Gastrocnemius medialis (tissue), 4 donors: Measurements from ENCODE around the gene SIK2. TPM values are rescaled to one million over a fixed set of nuclear protein-coding genes. Genes with fewer than 3 reads are reported as not detected.
A peak's percentile ranks its signal among the peaks of the same experiment; 100 is the strongest.
"Not testable (repeated sequence)": the region's sequence is repeated elsewhere in the genome, so short reads cannot be mapped to it uniquely, and the experiment has no call there.

Experiments
- ATAC-seq, 2 donors: fragments of 150-250 bp; one replicate each; pipeline ENCODE4 v1.9.1; 2016
- DNase-seq, 2 donors: peaks; one replicate each; pipeline ENCODE4 v3.0.0-alpha.2; 2019
- H3K27ac ChIP-seq, 4 donors: fragments of 200-600 bp; sonication (generic); 1 replicate in 1 of 4; 2 replicates in 3 of 4; pipeline ENCODE4 v1.5.1; 2016 to 2018; ENCODE audit warnings: mild to moderate bottlenecking in 2 of 4, moderate library complexity in 1 of 4
- H3K27me3 ChIP-seq, 3 donors: fragments of 200-600 bp; sonication (generic) in 2 of 3; 1 replicate in 1 of 3; 2 replicates in 2 of 3; pipeline versions ENCODE4 v1.5.1 to v1.6.0; 2016 to 2019; ENCODE audit warnings: mild to moderate bottlenecking in 1 of 3, moderate library complexity in 1 of 3
- H3K36me3 ChIP-seq, 2 donors: fragments of 200-600 bp; sonication (generic) in 1 of 2; one replicate each; pipeline ENCODE4 v1.5.1; 2017 to 2018
- H3K4me1 ChIP-seq, 2 donors: fragments of 200-600 bp; sonication (generic) in 1 of 2; one replicate each; pipeline ENCODE4 v1.5.1; 2016 to 2017; ENCODE audit warnings: mild to moderate bottlenecking in 2 of 2
- H3K4me3 ChIP-seq, 4 donors: fragments of 200-600 bp; sonication (generic) in 3 of 4; 1 replicate in 1 of 4; 2 replicates in 3 of 4; pipeline ENCODE4 v1.5.1; 2016 to 2019; ENCODE audit warnings: mild to moderate bottlenecking in 2 of 4
- H3K9me3 ChIP-seq, 3 donors: fragments of 200-600 bp; sonication (generic) in 2 of 3; 1 replicate in 1 of 3; 2 replicates in 2 of 3; pipeline ENCODE4 v1.5.1; 2016 to 2019
- POLR2A ChIP-seq, 2 donors: fragments of 450-650 bp; IDR thresholded peaks; one replicate each; pipeline ENCODE4 v1.6.1; 2017; ENCODE audit warnings: antibody characterized with exemption in 2 of 2, mild to moderate bottlenecking in 2 of 2, moderate library complexity in 2 of 2
- in situ Hi-C, 4 donors: fragments of 200-750 bp; cut with MboI; loops; one replicate each; pipeline versions ENCODE4 v1.15.0 to v1.8.0; 2017; ENCODE audit warnings: low sequenced_read_pairs in 4 of 4
- intact Hi-C: fragments of 100-400 bp; cut with DNase I; formaldehyde crosslinking; loops from one replicate; pipeline ENCODE4 v1.15.1; 2023; ENCODE audit warnings: low total_unique reads
- total RNA-seq, 4 donors: library from RNA; depleted of rRNA; stranded (reverse); fragments of >200 nt; gene quantifications; one replicate each; pipeline versions ENCODE4 v1.1.0 to v1.2.3, GENCODE V29; 2016
- TF ChIP-seq, protein P1 (sequence below), 5 experiments: fragments of 450-650 bp in 3 of 5; fragments of 200-600 bp in 2 of 5; sonication (generic) in 2 of 5; IDR thresholded peaks in 4 of 5; conservative IDR thresholded peaks in 1 of 5; 1 replicate in 4 of 5; 2 replicates in 1 of 5; pipeline ENCODE4 v1.5.1; 2016 to 2019; ENCODE audit warnings: antibody characterized with exemption in 5 of 5, mild to moderate bottlenecking in 3 of 5, moderate library complexity in 3 of 5

The SIK2 gene
- total RNA-seq, 4 donors from 2014 or later: 16.5 to 98.7 (median 43.8) TPM

DNA sequence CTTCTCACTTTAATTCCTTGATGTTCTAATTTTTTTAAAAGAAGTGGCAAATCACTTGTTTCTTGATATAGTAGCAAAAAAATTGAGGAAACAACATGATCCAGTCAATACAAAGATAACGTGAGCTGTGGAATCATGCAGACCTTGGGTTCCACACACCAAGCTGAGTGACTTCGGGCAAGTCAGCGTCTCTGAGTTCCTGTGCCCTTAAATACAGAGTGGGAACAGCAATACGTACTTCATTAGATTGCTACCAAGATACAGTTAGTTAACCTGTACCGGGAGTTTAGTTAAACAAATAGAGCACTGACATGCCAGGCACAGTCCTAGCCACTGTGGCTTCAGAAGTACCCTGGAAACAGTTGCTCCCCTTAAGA is 105.4 kb downstream of the SIK2 start:
- Histone ChIP-seq H3K27me3 (no peaks in the 10 kb centered on the region), H3K4me3 (no peak overlapping the region), H3K27ac (peak overlapping the region; percentile 42 to 67 (median 50)), H3K36me3 (peaks cover 0 to 41% of the 10 kb centered on the region in 2 donors), H3K4me1 (peaks cover 21% of the 10 kb centered on the region in 2 donors), H3K9me3 (no peaks in the 10 kb centered on the region)
- ATAC-seq (no peak), DNase-seq (no peak)
- TF ChIP-seq, protein P1, sequence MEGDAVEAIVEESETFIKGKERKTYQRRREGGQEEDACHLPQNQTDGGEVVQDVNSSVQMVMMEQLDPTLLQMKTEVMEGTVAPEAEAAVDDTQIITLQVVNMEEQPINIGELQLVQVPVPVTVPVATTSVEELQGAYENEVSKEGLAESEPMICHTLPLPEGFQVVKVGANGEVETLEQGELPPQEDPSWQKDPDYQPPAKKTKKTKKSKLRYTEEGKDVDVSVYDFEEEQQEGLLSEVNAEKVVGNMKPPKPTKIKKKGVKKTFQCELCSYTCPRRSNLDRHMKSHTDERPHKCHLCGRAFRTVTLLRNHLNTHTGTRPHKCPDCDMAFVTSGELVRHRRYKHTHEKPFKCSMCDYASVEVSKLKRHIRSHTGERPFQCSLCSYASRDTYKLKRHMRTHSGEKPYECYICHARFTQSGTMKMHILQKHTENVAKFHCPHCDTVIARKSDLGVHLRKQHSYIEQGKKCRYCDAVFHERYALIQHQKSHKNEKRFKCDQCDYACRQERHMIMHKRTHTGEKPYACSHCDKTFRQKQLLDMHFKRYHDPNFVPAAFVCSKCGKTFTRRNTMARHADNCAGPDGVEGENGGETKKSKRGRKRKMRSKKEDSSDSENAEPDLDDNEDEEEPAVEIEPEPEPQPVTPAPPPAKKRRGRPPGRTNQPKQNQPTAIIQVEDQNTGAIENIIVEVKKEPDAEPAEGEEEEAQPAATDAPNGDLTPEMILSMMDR (IDR thresholded peaks at IDR 0.05 in 4 of 5, conservative IDR thresholded peaks at IDR 0.05 in 1 of 5): no peak
- no peak for TF ChIP-seq POLR2A (IDR thresholded peaks at IDR 0.05)
- in situ Hi-C loops (no loop called here), intact Hi-C loops (no loop called here)

DNA sequence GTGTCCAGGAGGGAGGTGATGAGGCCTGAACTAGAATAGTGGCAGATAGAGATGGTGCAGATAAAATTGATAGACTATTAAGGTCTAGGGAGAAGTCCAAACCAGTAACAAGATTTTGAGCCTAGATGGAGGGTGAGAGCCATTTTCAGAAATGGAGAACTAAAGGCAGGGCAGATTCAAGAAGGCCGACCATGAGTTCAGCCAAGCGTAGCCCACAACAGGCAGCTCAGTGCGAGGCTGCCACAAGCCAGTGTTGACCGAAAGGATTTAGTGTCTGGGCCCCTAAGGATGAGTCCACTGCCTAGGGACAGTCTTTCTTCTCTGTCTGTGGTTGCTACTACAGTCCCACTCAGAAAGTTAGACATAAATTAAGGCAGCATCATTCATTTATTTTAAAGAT is 112.3 kb downstream of the SIK2 start:
- Histone ChIP-seq H3K27me3 (no peaks in the 10 kb centered on the region), H3K36me3 (peaks cover 0 to 13% of the 10 kb centered on the region in 2 donors), H3K9me3 (no peaks in the 10 kb centered on the region), H3K27ac (peak overlapping the region; percentile 17 to 55 (median 30)), H3K4me3 (no peak overlapping the region), H3K4me1 (peaks cover 26 to 29% of the 10 kb centered on the region in 2 donors)
- ATAC-seq (no peak), DNase-seq (no peak)
- in situ Hi-C loops: no loop called here
- intact Hi-C loops: no loop called here
- no peak for TF ChIP-seq POLR2A (IDR thresholded peaks at IDR 0.05)
- TF ChIP-seq, protein P1 (IDR thresholded peaks at IDR 0.05 in 4 of 5, conservative IDR thresholded peaks at IDR 0.05 in 1 of 5): no peak

DNA sequence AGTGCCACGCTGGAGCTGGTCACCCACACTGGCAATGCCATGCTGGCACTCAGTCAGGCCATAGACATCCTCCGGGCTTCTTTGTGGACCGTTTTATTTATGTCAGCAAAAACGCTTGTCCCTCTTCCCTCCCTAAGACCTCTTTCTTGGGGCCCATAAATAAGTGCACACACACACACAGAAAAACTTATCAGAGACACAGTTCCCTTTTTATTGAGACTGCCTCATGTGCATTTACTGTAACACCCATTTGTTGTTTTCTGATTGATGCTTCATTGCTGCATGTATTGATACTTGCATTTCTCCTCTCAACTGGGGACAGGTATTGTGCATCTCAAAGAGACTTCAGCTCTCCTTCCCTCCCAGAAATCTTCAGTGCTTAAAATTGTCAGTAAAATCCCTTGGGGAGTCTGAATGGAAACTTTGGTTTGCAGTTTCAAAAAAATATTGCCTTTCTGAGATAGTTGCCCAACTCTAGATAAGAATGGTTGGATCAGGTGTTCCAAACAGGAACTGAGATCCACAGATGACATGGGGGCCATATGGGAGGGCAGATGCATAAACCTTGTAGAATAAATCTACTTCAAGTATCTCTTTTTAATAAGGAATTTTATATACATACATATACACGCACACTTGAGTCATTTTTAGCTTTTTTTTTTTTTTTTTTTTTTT is 113.0 kb downstream of the SIK2 start:
- TF ChIP-seq POLR2A (IDR thresholded peaks at IDR 0.05): no peak
- TF ChIP-seq, protein P1 (IDR thresholded peaks at IDR 0.05 in 4 of 5, conservative IDR thresholded peaks at IDR 0.05 in 1 of 5): no peak
- peak overlapping the region; percentile 17 to 55 (median 30) for H3K27ac ChIP-seq
- no peak overlapping the region for H3K4me3 ChIP-seq
- DNase-seq (no peak), ATAC-seq (no peak)
- intact Hi-C loops: loop anchor here (5.0 kb wide), 1 partner anchor 113 kb away; the partner anchor contains the start of gene SIK2
- no peaks in the 10 kb centered on the region for H3K9me3 ChIP-seq
- peaks cover 27 to 29% of the 10 kb centered on the region in 2 donors for H3K4me1 ChIP-seq
- peaks cover 0 to 21% of the 10 kb centered on the region in 2 donors for H3K36me3 ChIP-seq
- no peaks in the 10 kb centered on the region for H3K27me3 ChIP-seq
- in situ Hi-C loops: no loop called here

DNA sequence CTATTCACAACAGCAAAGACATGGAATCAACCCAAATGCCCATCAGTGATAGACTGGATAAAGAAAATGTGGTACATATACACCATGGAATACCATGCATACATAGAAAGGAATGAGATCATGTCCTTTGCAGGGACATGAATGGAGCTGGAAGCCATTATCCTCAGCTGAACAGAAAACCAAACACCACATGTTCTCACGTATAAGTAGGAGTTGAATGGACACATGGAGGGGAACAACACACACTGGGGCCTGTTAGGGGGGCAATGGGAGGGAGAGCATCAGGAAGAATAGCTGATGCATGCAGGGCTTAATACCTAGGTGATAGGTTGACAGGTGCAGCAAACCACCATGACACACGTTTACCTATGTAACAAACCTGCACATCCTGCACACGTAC is 115.4 kb downstream of the SIK2 start:
- in situ Hi-C loops, ATAC-seq, H3K4me3 ChIP-seq, DNase-seq, H3K9me3 ChIP-seq, H3K27me3 ChIP-seq: not testable (repeated sequence)
- intact Hi-C loops: loop anchor here (2.0 to 5.0 kb wide), 2 partner anchors 13 to 115 kb away; partner anchors contain the start of gene SIK2
- Histone ChIP-seq H3K36me3 (peaks cover 0 to 33% of the 10 kb centered on the region in 2 donors), H3K4me1 (peaks cover 27 to 29% of the 10 kb centered on the region in 2 donors), H3K27ac (peak overlapping the region; percentile 85 to 97 (median 88))

DNA sequence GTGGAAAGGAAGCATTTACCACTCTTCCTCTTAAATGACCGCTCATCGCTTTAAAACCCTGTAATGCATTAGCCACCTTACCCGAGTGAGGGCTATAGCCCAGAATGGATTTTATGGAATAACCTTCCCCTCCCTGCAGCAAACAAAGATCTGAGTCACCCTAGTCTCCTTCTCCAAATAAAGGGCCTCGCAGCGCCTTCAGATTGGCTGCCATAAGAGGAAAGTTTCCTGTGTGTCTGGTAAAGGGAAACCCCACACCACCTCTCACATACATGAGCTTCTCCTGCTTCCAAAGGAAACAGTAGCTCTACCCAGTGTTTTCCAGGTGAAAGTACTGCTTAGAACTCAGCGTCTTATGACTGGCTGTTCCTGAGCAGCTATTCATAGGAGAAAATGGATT is 116.2 kb downstream of the SIK2 start:
- H3K27ac ChIP-seq: peak overlapping the region; percentile 85 to 97 (median 88)
- DNase-seq: peak in 1 of 2 donors; percentile 70
- peak; percentile 93 for ATAC-seq
- peak overlapping the region in 2 of 4 donors; percentile 0 to 17 for H3K4me3 ChIP-seq
- peaks cover 0 to 41% of the 10 kb centered on the region in 2 donors for H3K36me3 ChIP-seq
- H3K9me3 ChIP-seq: no peaks in the 10 kb centered on the region
- in situ Hi-C loops: no loop called here
- H3K27me3 ChIP-seq: no peaks in the 10 kb centered on the region
- TF ChIP-seq, protein P1 (IDR thresholded peaks at IDR 0.05 in 4 of 5, conservative IDR thresholded peaks at IDR 0.05 in 1 of 5): no peak
- peak; percentile 26 to 76 for TF ChIP-seq POLR2A (IDR thresholded peaks at IDR 0.05)
- intact Hi-C loops: loop anchor here (2.0 to 5.0 kb wide), 2 partner anchors 14 to 116 kb away; partner anchors contain the start of gene SIK2
- peaks cover 27 to 29% of the 10 kb centered on the region in 2 donors for H3K4me1 ChIP-seq
